ENCODE results near the gene TIMM13. TPM values are rescaled to one million over a fixed set of nuclear protein-coding genes. Genes with fewer than 3 reads are reported as not detected.

Gene TIMM13
- total RNA-seq, 1 donor from 2014 or later: 55.0 TPM

GRCh38 chr19:2381148-2381820 lies 46.1 kb downstream of the TIMM13 start:
- Histone ChIP-seq H3K36me3 (no peaks in the 10 kb centered on the region), H3K9me3 (peaks cover 0 to 4% of the 10 kb centered on the region in 2 donors), H3K27me3 (no peaks in the 10 kb centered on the region), H3K4me3 (no peak overlapping the region), H3K4me1 (no peaks in the 10 kb centered on the region), H3K27ac (no peak overlapping the region)
- TF ChIP-seq, protein P1, sequence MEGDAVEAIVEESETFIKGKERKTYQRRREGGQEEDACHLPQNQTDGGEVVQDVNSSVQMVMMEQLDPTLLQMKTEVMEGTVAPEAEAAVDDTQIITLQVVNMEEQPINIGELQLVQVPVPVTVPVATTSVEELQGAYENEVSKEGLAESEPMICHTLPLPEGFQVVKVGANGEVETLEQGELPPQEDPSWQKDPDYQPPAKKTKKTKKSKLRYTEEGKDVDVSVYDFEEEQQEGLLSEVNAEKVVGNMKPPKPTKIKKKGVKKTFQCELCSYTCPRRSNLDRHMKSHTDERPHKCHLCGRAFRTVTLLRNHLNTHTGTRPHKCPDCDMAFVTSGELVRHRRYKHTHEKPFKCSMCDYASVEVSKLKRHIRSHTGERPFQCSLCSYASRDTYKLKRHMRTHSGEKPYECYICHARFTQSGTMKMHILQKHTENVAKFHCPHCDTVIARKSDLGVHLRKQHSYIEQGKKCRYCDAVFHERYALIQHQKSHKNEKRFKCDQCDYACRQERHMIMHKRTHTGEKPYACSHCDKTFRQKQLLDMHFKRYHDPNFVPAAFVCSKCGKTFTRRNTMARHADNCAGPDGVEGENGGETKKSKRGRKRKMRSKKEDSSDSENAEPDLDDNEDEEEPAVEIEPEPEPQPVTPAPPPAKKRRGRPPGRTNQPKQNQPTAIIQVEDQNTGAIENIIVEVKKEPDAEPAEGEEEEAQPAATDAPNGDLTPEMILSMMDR (IDR thresholded peaks at IDR 0.05): no peak
- intact Hi-C loops (cut with DNase I): no loop called here
- no peak for DNase-seq (ENCODE audit: low spot score in 2 of 2)

- no peak for DNase-seq (ENCODE audit: low spot score in 2 of 2)
- Histone ChIP-seq H3K4me3 (no peak overlapping the region), H3K27ac (no peak overlapping the region), H3K4me1 (no peaks in the 10 kb centered on the region), H3K9me3 (peaks cover 0 to 4% of the 10 kb centered on the region in 2 donors), H3K36me3 (no peaks in the 10 kb centered on the region), H3K27me3 (no peaks in the 10 kb centered on the region)
- intact Hi-C loops (cut with DNase I): no loop called here
- TF ChIP-seq, protein P1 (IDR thresholded peaks at IDR 0.05): no peak
Observed at GRCh38 chr19:2380567-2380966, 46.8 kb downstream of the TIMM13 start.

GRCh38 chr19:2376784-2377519 lies 50.4 kb downstream of the TIMM13 start:
- intact Hi-C loops (cut with DNase I): no loop called here
- Histone ChIP-seq H3K4me3 (no peak overlapping the region), H3K9me3 (peaks cover 0 to 4% of the 10 kb centered on the region in 2 donors), H3K36me3 (no peaks in the 10 kb centered on the region), H3K4me1 (no peaks in the 10 kb centered on the region), H3K27me3 (no peaks in the 10 kb centered on the region), H3K27ac (no peak overlapping the region)
- TF ChIP-seq, protein P1 (IDR thresholded peaks at IDR 0.05): no peak
- no peak for DNase-seq (ENCODE audit: low spot score in 2 of 2)

Other genes with a start within 250 kb of the TIMM13 start
- gene PLEKHJ1, start 191.3 kb downstream of the TIMM13 start, total RNA-seq: 23.9 TPM
- gene SF3A2, start 190.8 kb downstream of the TIMM13 start, total RNA-seq: 21.3 TPM
- gene AMH, start 178.3 kb downstream of the TIMM13 start, total RNA-seq: not detected
- gene JSRP1, start 171.2 kb downstream of the TIMM13 start, total RNA-seq: not detected
- gene PEAK3, start 145.4 kb downstream of the TIMM13 start, total RNA-seq: 4.7 TPM
- gene LINGO3, start 119.4 kb downstream of the TIMM13 start, total RNA-seq: not detected
- 31.4 TPM for gene LSM7, start 99.0 kb downstream of the TIMM13 start, total RNA-seq
- gene SPPL2B, start 98.9 kb downstream of the TIMM13 start, total RNA-seq: 95.7 TPM
- gene TMPRSS9, start 67.3 kb downstream of the TIMM13 start, total RNA-seq: not detected
- gene LMNB2, start 29.4 kb upstream of the TIMM13 start, total RNA-seq: 38.7 TPM
- gene GADD45B, start 48.5 kb upstream of the TIMM13 start, total RNA-seq: 514 TPM

All from ascending aorta (tissue), 2 donors.